ENCODE measurements around the gene ME2.
"Not testable (repeated sequence)": the region's sequence is repeated elsewhere in the genome, so short reads cannot be mapped to it uniquely, and the experiment has no call there.

ME2 gene

DNA sequence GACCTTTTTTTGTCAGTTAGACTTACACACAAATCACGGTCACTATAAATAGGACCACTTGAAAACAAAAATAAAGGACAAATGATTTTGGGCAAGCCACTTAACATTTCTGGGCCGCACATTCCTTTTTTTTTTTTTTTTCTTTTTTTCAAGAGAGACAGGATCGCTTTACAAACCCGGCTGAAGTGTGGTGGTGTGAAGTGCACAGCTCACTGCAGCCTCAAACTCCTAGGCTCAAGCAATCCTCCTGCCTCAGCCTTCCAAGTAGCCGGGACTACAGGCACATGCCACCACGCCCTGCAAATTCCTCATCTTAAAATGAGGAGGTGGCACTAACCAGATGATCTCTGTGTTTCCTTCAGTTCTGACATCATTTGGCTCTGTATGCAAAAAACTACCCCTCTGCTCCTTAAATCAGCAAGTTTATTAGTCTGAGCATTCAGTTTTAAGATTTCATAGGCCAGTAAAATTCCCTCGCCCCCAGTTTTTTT is 30.8 kb upstream of the ME2 start:
- H3K27me3 ChIP-seq (ENCODE audit: control insufficient read depth in 1 of 2, insufficient read depth in 2 of 2, low read length in 2 of 2), result no peaks in the 10 kb centered on the region
- H3K9ac ChIP-seq (ENCODE audit: low read length), result no peak overlapping the region
- no peaks in the 10 kb centered on the region for H3K36me3 ChIP-seq (ENCODE audit: insufficient read depth, low read length)
- no peaks in the 10 kb centered on the region for H3K9me3 ChIP-seq (ENCODE audit: low read length)
- H3K27ac ChIP-seq (ENCODE audit: low read depth, low read length), result no peak overlapping the region
- H3K4me1 ChIP-seq (ENCODE audit: insufficient read depth, low read length), result no peaks in the 10 kb centered on the region
- H3K4me3 ChIP-seq (ENCODE audit: low read depth in 1 of 2, low read length in 2 of 2), result no peak overlapping the region

- Histone ChIP-seq H3K9me3 (ENCODE audit: low read length) (no peaks in the 10 kb centered on the region), H3K4me1 (ENCODE audit: insufficient read depth, low read length) (no peaks in the 10 kb centered on the region), H3K27ac (ENCODE audit: low read depth, low read length) (no peak overlapping the region), H3K9ac (ENCODE audit: low read length) (no peak overlapping the region), H3K36me3 (ENCODE audit: insufficient read depth, low read length) (no peaks in the 10 kb centered on the region), H3K27me3 (ENCODE audit: control insufficient read depth in 1 of 2, insufficient read depth in 2 of 2, low read length in 2 of 2) (no peaks in the 10 kb centered on the region), H3K4me3 (ENCODE audit: low read depth in 1 of 2, low read length in 2 of 2) (no peak overlapping the region)
Measured at GRCh38 chr18:50848991-50849390, 29.9 kb upstream of the ME2 start.

GRCh38 chr18:50849419-50849821 is 29.5 kb upstream of the ME2 start:
- Histone ChIP-seq H3K9ac (ENCODE audit: low read length) (no peak overlapping the region), H3K9me3 (ENCODE audit: low read length) (no peaks in the 10 kb centered on the region), H3K27me3 (ENCODE audit: control insufficient read depth in 1 of 2, insufficient read depth in 2 of 2, low read length in 2 of 2) (no peaks in the 10 kb centered on the region), H3K4me1 (ENCODE audit: insufficient read depth, low read length) (no peaks in the 10 kb centered on the region), H3K4me3 (ENCODE audit: low read depth in 1 of 2, low read length in 2 of 2) (no peak overlapping the region), H3K36me3 (ENCODE audit: insufficient read depth, low read length) (no peaks in the 10 kb centered on the region), H3K27ac (ENCODE audit: low read depth, low read length) (no peak overlapping the region)

- H3K9ac ChIP-seq (ENCODE audit: low read length), result no peak overlapping the region
- H3K27ac ChIP-seq (ENCODE audit: low read depth, low read length), result no peak overlapping the region
- H3K4me3 ChIP-seq (ENCODE audit: low read depth in 1 of 2, low read length in 2 of 2), result no peak overlapping the region
- no peaks in the 10 kb centered on the region for H3K36me3 ChIP-seq (ENCODE audit: insufficient read depth, low read length)
- no peaks in the 10 kb centered on the region for H3K4me1 ChIP-seq (ENCODE audit: insufficient read depth, low read length)
- no peaks in the 10 kb centered on the region for H3K27me3 ChIP-seq (ENCODE audit: control insufficient read depth in 1 of 2, insufficient read depth in 2 of 2, low read length in 2 of 2)
- H3K9me3 ChIP-seq (ENCODE audit: low read length), result no peaks in the 10 kb centered on the region
Measured at GRCh38 chr18:50850307-50851065, 28.4 kb upstream of the ME2 start.

- Histone ChIP-seq H3K4me1 (ENCODE audit: insufficient read depth, low read length) (no peaks in the 10 kb centered on the region), H3K27me3 (ENCODE audit: control insufficient read depth in 1 of 2, insufficient read depth in 2 of 2, low read length in 2 of 2) (no peaks in the 10 kb centered on the region), H3K27ac (ENCODE audit: low read depth, low read length) (no peak overlapping the region), H3K4me3 (ENCODE audit: low read depth in 1 of 2, low read length in 2 of 2) (no peak overlapping the region), H3K9ac (ENCODE audit: low read length) (no peak overlapping the region), H3K9me3 (ENCODE audit: low read length) (no peaks in the 10 kb centered on the region), H3K36me3 (ENCODE audit: insufficient read depth, low read length) (no peaks in the 10 kb centered on the region)
Measured at GRCh38 chr18:50853863-50854271, 25.1 kb upstream of the ME2 start.

DNA sequence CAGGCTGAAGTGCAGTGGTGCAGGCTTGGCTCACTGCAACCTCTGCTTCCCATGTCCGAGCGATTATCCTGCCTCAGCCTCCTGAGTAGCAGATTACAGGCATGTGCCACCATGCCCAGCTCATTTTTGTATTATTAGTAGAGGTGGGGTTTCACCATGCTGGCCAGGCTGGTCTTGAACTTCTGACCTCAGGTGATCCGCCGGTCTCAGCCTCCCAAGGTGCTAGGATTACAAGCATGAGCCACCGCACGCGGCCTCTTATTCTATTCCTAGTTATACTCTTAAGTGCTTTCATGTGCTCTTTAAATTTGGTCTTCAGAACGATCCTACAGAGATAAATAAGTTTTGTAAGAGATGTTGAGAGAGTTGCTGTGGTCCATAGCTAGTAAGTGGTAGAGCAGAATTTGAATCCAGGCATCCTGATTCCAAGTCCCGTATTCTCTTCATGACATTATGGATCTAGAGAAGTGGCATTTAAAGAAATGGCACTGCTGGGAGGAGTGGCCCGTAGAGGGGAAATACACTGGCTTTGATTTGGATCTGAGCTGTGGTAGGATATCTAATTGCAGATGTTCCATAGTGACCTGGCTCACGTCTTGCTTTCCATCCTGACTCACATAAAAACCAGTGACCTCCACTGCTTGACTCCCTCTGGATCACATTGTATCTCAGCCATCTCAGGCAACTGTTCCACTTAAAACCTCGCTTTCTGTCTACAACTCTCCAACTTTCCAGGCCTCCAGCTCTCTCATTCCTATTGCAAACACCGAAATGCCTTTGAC is 22.8 kb upstream of the ME2 start:
- no peak overlapping the region for H3K4me3 ChIP-seq (ENCODE audit: low read depth in 1 of 2, low read length in 2 of 2)
- no peak overlapping the region for H3K27ac ChIP-seq (ENCODE audit: low read depth, low read length)
- H3K9me3 ChIP-seq (ENCODE audit: low read length), result no peaks in the 10 kb centered on the region
- H3K4me1 ChIP-seq (ENCODE audit: insufficient read depth, low read length), result no peaks in the 10 kb centered on the region
- no peaks in the 10 kb centered on the region for H3K27me3 ChIP-seq (ENCODE audit: control insufficient read depth in 1 of 2, insufficient read depth in 2 of 2, low read length in 2 of 2)
- H3K9ac ChIP-seq (ENCODE audit: low read length), result no peak overlapping the region
- H3K36me3 ChIP-seq (ENCODE audit: insufficient read depth, low read length), result no peaks in the 10 kb centered on the region

DNA sequence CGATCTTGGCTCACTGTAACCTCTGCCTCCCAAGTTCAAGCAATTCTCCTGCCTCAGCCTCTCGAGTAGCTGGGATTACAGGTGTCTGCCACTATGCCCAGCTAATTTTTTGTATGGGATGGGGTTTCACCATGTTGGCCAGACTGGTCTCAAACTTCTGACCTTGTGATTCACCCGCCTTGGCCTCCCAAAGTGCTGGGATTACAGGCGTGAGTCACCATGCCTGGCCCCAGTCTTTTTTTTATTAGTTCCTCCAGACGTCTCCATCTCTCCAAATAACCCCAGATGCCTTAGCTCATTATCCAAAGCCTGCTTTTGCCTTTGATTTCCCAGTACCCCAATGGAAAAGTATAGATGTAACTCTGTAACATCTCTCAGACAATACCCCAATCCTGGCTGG is 21.8 kb upstream of the ME2 start:
- not testable (repeated sequence) for H3K9ac ChIP-seq (ENCODE audit: low read length); H3K36me3 ChIP-seq (ENCODE audit: insufficient read depth, low read length); H3K4me1 ChIP-seq (ENCODE audit: insufficient read depth, low read length); H3K4me3 ChIP-seq (ENCODE audit: low read depth in 1 of 2, low read length in 2 of 2); H3K27ac ChIP-seq (ENCODE audit: low read depth, low read length); H3K9me3 ChIP-seq (ENCODE audit: low read length); H3K27me3 ChIP-seq (ENCODE audit: control insufficient read depth in 1 of 2, insufficient read depth in 2 of 2, low read length in 2 of 2)

DNA sequence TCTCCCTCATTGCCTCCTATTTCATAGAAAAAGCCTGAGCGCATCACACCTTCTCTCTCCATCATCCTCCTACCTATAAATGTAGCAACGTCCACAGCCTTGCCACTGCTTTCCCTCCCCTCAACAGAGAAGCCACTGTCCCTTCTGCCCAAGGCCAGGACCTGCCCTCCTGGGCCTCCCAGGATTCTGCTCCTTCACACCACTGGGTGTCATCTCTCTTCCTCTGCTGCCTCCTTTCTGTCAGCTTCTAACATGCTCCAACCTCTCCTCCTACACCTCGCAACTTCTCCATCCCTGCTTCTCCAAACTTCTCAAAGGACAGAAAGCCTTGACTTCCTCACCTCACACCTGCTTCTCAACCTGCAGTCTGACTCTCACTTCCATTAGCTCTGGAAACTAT is 21.2 kb upstream of the ME2 start:
- H3K27me3 ChIP-seq (ENCODE audit: control insufficient read depth in 1 of 2, insufficient read depth in 2 of 2, low read length in 2 of 2), result no peaks in the 10 kb centered on the region
- no peaks in the 10 kb centered on the region for H3K4me1 ChIP-seq (ENCODE audit: insufficient read depth, low read length)
- H3K9me3 ChIP-seq (ENCODE audit: low read length), result no peaks in the 10 kb centered on the region
- H3K36me3 ChIP-seq (ENCODE audit: insufficient read depth, low read length), result no peaks in the 10 kb centered on the region
- no peak overlapping the region for H3K4me3 ChIP-seq (ENCODE audit: low read depth in 1 of 2, low read length in 2 of 2)
- H3K27ac ChIP-seq (ENCODE audit: low read depth, low read length), result no peak overlapping the region
- H3K9ac ChIP-seq (ENCODE audit: low read length), result no peak overlapping the region

DNA sequence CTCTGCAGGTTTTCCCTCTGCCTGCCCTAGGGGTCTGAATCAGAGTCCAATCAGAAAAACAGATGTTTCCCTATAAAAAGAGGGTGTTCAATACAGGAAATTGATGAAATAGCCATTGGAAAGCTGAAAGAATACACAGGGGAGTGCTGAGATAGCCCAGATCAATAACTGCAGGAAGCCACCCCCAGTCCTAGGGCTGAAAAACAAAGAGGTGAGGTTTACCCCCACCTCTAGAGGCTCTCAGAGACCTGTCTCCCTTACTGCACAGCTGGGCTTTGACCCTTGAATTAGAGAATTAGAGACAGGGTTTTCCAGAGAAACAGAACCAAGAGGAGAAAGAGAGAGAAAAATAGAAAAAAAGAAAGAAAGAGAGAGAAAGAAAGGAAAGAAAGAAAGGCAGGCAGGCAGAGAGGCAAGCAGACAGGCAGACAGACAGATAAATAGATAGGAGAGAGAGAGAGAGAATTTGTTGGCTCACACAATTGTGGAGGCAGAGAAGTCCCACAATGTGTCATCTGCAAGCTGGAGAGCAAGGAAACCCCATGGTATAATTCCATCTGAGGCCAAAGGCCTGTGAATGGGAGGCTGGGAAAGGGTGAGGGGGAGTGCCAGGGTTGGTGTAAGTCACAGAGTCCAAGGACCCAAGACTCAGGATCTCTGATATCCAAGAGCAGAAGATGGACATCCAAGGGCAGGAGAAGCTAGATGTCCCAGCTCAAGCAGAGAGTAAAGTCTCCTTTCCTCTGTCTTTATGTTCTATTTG is 18.9 kb upstream of the ME2 start:
- peaks cover 3% of the 10 kb centered on the region for H3K4me1 ChIP-seq (ENCODE audit: insufficient read depth, low read length)
- H3K4me3 ChIP-seq (ENCODE audit: low read depth in 1 of 2, low read length in 2 of 2), result no peak overlapping the region
- H3K27ac ChIP-seq (ENCODE audit: low read depth, low read length), result no peak overlapping the region
- H3K36me3 ChIP-seq (ENCODE audit: insufficient read depth, low read length), result no peaks in the 10 kb centered on the region
- H3K9me3 ChIP-seq (ENCODE audit: low read length), result no peaks in the 10 kb centered on the region
- no peak overlapping the region for H3K9ac ChIP-seq (ENCODE audit: low read length)
- H3K27me3 ChIP-seq (ENCODE audit: control insufficient read depth in 1 of 2, insufficient read depth in 2 of 2, low read length in 2 of 2), result no peaks in the 10 kb centered on the region

DNA sequence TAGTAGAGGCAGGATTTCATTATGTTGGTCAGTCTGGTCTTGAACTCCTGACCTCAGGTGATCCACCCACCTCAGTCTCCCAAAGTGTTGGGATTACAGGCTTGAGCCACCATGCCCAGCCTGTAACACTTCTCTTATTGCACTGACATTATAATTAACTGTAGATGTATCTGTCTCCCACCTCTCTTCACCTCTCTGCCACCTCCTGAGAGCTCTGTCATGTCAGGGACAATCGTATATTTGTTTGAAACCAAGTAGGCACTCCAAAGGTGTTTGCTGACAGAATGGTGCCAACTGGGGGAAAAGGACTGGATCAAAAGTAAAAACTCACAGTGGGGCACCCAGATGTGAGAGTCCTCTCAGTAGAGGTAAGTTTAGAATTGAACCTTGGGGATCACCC is 17.3 kb upstream of the ME2 start:
- no peak overlapping the region for H3K9ac ChIP-seq (ENCODE audit: low read length)
- no peaks in the 10 kb centered on the region for H3K27me3 ChIP-seq (ENCODE audit: control insufficient read depth in 1 of 2, insufficient read depth in 2 of 2, low read length in 2 of 2)
- no peak overlapping the region for H3K27ac ChIP-seq (ENCODE audit: low read depth, low read length)
- H3K4me1 ChIP-seq (ENCODE audit: insufficient read depth, low read length), result peaks cover 3% of the 10 kb centered on the region
- H3K4me3 ChIP-seq (ENCODE audit: low read depth in 1 of 2, low read length in 2 of 2), result no peak overlapping the region
- H3K9me3 ChIP-seq (ENCODE audit: low read length), result no peaks in the 10 kb centered on the region
- no peaks in the 10 kb centered on the region for H3K36me3 ChIP-seq (ENCODE audit: insufficient read depth, low read length)

- Histone ChIP-seq H3K9me3 (ENCODE audit: low read length) (no peaks in the 10 kb centered on the region), H3K4me3 (ENCODE audit: low read depth in 1 of 2, low read length in 2 of 2) (no peak overlapping the region), H3K27me3 (ENCODE audit: control insufficient read depth in 1 of 2, insufficient read depth in 2 of 2, low read length in 2 of 2) (no peaks in the 10 kb centered on the region), H3K9ac (ENCODE audit: low read length) (no peak overlapping the region), H3K4me1 (ENCODE audit: insufficient read depth, low read length) (peaks cover 3% of the 10 kb centered on the region), H3K27ac (ENCODE audit: low read depth, low read length) (no peak overlapping the region), H3K36me3 (ENCODE audit: insufficient read depth, low read length) (no peaks in the 10 kb centered on the region)
Measured at GRCh38 chr18:50862401-50862800, 16.5 kb upstream of the ME2 start.

Data from muscle layer of colon (tissue), 2 donors.